Measurements from ENCODE around the gene TDRD10.
"Not testable (repeated sequence)": the region's sequence is repeated elsewhere in the genome, so short reads cannot be mapped to it uniquely, and the experiment has no call there.

TDRD10 gene

GRCh38 chr1:154478639-154479038, 23.4 kb upstream of the TDRD10 start:
- DNase-seq (ENCODE audit: low read depth in 2 of 3, low spot score in 2 of 3) = no peak

GRCh38 chr1:154479764-154480421, 22.1 kb upstream of the TDRD10 start:
- peak in 1 of 3 experiments; percentile 35 for DNase-seq (ENCODE audit: low read depth in 2 of 3, low spot score in 2 of 3)

DNA sequence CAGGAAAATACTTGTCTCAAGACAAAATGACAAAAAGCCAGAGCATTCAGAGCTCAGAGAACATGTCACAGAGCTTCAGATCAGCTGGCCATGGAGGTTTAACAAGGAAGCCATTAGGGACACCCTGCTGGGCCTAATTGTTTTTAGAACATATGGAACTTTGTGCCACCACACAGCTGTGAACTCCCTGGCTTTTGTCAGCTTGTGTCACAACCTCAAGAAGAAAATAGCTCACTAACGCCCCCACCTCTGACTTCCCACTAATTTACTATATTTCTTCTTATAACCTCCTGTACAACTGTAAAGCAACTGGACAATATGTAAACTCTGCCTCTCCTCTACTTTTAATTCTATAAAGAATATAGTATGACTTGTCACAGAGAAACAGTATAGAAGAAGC, 21.0 kb upstream of the TDRD10 start:
- DNase-seq (ENCODE audit: low read depth in 2 of 3, low spot score in 2 of 3) = no peak

- no peak for DNase-seq (ENCODE audit: low read depth in 2 of 3, low spot score in 2 of 3)
These were observed 17.8 kb upstream of the TDRD10 start for GRCh38 chr1:154483941-154484803.

- DNase-seq (ENCODE audit: low read depth in 2 of 3, low spot score in 2 of 3) = no peak
These were observed 16.9 kb upstream of the TDRD10 start for GRCh38 chr1:154485106-154485505.

DNA sequence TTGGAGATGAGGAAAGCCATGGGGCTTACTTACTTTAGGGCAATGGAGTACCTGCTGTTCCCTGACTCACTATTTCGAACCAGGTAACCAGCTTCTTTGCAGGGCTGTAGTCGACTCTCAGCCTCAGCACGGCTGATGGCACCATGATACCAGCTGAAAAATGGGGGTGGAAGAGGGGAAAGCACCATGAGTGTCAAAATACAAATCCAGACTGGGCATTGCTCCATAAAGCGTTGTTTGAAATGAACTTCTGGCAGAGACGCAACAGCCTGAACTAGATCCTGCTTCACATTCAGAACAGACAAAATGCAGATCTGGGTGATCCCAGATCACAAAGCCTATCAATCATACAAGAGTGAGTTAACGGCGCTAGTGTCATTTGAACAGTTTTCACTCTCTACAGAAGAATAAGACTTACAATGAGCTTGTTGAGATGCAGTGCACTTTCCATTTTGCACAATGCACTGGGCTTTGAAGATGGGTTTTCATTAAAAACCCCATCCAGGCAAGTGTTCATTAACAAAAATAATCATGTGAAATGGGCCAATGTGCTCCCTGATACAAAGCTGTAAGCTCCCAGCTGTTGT, 16.0 kb upstream of the TDRD10 start:
- DNase-seq (ENCODE audit: low read depth in 2 of 3, low spot score in 2 of 3) = no peak

GRCh38 chr1:154486756-154487155, 15.3 kb upstream of the TDRD10 start:
- not testable (repeated sequence) for DNase-seq (ENCODE audit: low read depth in 2 of 3, low spot score in 2 of 3)

DNA sequence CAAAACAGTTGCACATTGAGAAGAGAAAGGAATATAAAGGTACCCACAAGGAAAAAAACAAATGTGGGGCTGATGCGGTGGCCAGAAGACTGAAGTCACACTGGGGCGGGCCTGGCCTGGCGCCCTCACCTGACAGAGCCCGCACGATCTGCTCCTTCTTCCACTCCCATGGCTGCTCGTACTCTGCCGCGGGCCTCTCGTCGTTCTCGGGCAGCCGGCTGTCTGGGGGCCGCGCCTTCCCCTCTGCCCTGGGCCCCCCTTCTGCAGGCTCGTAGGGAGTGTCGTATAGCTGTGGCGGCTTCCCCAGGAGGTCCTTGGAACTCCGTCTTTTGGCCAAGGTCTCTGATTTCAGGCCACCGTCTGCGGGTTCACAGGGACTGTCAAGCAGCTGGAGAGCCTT, 13.1 kb upstream of the TDRD10 start:
- DNase-seq (ENCODE audit: low read depth in 2 of 3, low spot score in 2 of 3) = no peak

- DNase-seq (ENCODE audit: low read depth in 2 of 3, low spot score in 2 of 3) = no peak
These were observed 12.2 kb upstream of the TDRD10 start for GRCh38 chr1:154489695-154490274.

DNA sequence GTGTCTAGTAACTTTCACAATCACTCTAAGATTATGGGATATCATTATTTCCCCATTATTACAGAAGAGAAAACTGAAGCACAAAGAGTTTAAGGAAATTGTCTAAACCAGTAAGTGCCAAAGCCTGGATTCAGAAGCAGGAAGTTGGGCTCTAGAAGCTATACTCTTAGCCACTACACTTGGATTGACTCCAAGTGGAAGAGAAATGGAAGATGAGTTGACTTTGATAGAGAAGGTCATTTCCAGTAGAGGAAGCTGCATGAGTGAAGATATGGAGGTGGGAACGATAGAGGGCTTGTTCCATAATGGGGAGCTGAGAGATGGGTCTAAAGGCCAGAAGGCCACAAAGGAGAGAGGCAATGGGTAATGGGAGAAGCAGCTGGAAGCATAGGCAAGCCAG, 11.7 kb upstream of the TDRD10 start:
- DNase-seq (ENCODE audit: low read depth in 2 of 3, low spot score in 2 of 3) = no peak

DNA sequence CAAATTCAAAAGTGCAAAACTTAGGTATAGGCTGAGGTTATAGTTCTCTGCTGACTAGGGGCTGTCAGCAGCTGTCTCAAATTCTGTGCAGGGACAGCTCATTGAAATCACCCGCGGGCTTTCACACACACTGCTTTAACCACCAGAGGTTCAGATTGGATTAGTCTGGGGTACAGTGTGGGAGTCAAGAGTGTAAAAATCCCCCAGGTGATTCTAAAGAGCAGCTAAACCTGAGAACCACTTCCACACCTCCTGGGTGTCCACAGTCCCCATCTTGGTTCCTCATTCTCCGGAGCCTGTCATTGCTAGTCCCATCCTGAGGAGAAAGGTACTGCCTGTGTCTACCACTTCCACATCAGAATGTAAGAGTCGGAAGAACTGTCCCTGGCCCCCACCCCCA, 9.9 kb upstream of the TDRD10 start:
- no peak for DNase-seq (ENCODE audit: low read depth in 2 of 3, low spot score in 2 of 3)

DNA sequence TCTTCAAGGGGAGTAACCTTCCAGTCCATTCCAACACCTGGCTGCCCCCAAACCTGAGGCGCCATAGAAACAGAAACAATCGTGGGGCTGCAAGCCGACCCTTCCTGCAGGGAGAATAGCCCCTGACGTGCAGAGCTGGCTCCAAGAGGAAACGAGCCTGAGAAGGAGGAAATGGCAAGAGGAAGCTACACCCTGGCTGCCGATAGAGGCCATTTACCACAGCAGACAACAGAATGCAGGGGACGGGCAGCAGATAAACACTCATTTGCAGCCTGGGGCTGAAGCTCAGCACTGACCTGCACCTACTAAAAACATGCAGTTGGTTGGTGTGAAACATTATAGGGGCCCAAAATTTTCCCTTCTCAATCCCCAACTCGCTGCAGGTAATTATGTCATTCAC, 8.7 kb upstream of the TDRD10 start:
- DNase-seq (ENCODE audit: low read depth in 2 of 3, low spot score in 2 of 3) = no peak

- DNase-seq (ENCODE audit: low read depth in 2 of 3, low spot score in 2 of 3) = no peak
These were observed 6.3 kb upstream of the TDRD10 start for GRCh38 chr1:154495496-154496273.

DNA sequence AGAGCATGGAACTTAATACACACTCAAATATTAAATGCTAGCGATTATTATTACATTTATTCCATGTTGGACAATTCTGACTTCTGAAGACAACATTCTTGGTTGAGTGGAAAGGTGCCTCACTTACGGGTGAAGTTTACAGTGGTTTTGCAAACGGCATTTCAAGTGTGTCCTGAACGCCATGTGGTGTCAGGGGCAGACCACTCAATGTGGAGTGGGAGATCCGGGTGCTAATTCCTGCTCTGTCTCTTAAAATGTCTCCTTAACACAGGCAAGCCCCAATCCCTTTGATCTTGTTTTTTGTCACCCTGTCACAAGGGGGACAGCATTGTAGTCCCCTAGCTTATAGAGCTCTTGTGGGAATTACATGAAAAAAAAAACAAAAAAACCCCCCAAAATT, 5.6 kb upstream of the TDRD10 start:
- no peak for DNase-seq (ENCODE audit: low read depth in 2 of 3, low spot score in 2 of 3)

DNA sequence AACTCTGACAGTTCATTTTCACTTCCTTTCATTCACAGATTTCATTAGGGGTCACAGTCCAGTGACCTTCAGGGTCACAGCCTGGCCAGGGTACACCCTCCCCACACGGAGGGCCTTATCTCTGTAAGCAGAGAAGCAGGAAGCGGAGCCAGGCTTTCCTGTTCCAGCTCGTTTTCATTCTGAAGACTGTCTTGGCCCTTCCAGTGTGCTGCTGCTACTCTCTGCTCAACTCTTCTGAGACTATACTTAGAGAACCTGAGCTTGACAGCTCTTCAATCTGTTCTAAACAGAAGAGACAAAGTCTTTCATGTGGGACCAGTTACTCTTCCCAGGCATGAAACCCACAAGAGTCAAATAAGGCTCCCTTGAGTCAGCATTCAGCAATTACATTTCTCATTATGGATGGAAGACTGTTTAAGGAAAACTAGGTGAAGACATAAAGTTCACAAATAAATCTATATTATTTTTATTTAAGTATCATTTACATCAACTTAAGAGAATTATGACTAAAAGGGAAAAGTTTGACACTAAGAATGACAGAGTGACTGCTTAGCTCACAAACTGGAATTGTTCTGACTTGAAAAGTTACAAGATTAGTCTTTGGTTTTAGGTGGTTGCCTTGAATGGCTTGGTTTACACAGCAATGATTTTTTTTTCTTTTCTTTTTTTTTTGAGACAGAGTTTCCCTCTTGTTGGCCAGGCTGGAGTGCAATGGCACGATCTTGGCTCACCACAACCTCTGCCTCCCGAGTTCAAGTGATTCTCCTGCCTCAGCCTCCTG, 4.8 kb upstream of the TDRD10 start:
- DNase-seq (ENCODE audit: low read depth in 2 of 3, low spot score in 2 of 3) = no peak

GRCh38 chr1:154499446-154499845, 2.6 kb upstream of the TDRD10 start:
- DNase-seq (ENCODE audit: low read depth in 2 of 3, low spot score in 2 of 3) = no peak

- DNase-seq (ENCODE audit: low read depth in 2 of 3, low spot score in 2 of 3) = no peak
These were observed 1.5 kb upstream of the TDRD10 start for GRCh38 chr1:154500533-154500932.

- no peak for DNase-seq (ENCODE audit: low read depth in 2 of 3, low spot score in 2 of 3)
These were observed 475 bp upstream of the TDRD10 start for GRCh38 chr1:154501423-154502065.

DNA sequence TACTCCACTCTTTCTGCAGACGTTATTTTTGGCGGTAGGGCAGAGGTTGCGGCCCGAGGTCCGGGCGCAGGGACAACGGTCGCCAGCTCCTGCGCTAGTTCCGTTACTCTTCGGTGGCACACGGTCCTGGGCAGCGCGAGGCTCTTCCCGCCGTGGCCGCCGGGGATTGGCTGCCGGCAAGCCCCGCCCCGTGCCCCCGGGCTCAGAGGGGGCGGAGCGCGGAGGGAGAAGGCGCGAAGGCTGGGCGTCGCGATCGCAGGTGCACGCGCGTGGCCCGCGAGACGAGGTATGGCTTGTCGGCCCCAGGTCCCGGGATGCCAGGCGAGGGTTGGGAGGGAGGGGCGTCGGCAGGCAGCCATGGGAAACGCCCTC, 711 bp downstream of the TDRD10 start:
- DNase-seq (ENCODE audit: low read depth in 2 of 3, low spot score in 2 of 3) = no peak

- no peak for DNase-seq (ENCODE audit: low read depth in 2 of 3, low spot score in 2 of 3)
These were observed 1.9 kb downstream of the TDRD10 start for GRCh38 chr1:154503898-154504297.
